GM21825 (cell line): ENCODE results near the gene NOS1AP.

ENCODE experiments used
- ATAC-seq: cut with Tn5 transposase; IDR thresholded peaks from one replicate; pipeline ENCODE4 v1.9.1; 2021; ENCODE audit warnings: mild to moderate bottlenecking, moderate library complexity; ENCODE audit not compliant: unreplicated experiment

The NOS1AP gene

GRCh38 chr1:162136760-162137159 lies 67.3 kb downstream of the NOS1AP start:
- no peak for ATAC-seq

GRCh38 chr1:162137179-162137960 lies 67.9 kb downstream of the NOS1AP start:
- ATAC-seq, result no peak

DNA sequence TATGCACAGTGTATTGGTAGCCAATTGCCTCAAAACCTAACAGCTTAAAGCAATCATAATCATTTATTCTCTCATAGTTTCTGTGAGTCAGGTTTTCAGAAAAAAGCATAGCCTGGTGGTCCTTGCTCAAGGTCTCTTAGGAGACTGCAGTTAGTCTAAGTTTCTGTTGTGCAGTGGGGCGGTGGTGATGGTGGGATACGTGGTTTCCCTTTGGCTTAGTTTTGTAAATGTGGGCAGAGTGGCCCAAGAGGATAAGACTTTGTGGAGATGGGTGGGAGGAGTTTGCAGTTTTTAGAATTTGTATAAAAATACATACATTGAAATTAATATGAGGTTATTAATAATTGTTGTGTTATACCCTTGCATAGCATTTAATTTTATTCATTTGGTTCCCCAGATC lies 68.6 kb downstream of the NOS1AP start:
- no peak for ATAC-seq

DNA sequence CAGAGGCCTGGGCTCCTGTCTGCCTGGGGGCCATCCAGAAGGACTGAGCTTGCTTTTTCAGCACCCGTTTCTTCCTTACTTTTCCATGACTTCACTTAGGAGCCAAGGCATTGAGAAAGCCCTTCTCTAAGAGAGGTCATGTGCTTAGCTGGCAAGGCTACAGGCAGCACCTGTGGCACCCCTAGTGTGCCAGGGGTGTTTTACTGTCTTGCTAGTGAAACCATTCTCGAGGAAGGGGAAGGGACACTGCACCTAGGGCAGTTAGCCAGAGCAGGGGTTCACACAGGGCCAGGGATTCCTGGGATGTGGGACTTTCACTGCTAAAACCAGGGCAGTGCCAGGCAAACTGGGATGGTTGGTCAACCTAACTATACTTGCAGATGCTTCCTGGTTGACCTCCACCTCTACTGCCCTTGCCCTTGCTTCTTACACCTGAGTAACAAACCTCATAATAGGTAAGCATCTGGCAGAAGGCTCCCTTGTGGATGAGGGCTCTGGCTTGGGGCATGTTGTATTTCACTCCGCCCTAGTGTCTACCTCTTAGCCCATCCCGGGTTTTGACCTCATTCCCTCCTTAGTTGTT lies 69.2 kb downstream of the NOS1AP start:
- ATAC-seq, result no peak

- no peak for ATAC-seq
Measured at GRCh38 chr1:162139211-162139610, 69.7 kb downstream of the NOS1AP start.

DNA sequence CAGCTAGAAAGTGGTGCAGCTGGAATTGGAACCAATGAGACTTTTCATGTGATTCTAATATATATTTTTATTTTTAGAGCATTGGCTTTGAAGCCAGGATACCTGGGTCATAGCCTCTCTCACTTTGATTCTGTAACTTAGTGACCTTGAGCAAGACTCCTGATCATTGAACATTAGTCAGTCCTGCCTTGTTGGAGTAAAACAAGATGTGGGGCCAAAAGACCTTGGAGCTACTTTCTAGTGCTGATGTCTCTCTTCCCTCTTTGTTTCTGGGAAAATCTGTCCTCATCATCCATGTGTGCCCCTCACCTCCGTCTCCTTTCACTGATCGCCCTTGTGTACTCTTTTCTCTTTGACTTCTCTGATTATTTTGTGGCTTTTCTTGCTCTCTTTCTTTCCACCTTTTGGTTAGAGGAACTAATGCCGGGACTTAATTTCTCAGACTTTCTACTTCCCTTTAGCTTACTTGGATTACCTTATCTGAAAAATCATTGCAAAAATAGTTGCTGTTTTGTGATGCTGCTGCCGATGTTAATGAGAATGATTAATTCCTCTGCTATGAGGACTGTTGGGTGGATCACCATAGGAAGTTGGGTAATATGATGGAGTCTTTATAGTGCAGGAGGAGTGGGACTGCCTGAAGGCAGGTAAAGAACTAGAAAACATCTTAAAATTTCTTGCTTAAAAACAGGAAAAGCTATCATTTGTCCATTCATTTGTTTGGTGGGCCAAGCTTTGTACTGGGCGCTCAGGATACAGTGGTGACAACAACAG lies 72.0 kb downstream of the NOS1AP start:
- ATAC-seq, result no peak

DNA sequence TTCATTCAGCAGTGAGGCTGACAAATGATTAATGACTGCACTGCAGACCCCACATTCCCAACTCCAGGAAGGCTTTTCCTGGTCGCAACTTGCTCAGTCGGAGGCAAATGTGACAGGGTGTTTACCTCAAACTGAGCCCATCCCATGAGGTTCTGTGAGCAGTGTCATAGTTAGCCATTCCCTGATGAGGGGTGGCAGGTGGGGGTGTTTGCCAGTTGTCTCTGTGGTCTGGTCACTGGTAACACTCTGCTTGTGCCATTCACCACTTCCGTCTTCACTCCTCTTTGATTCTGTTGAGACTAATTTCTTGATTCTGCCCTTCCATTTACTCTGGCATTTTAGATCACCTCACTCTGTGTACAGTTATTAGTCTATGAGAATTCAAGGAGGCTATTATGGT lies 73.5 kb downstream of the NOS1AP start:
- no peak for ATAC-seq

DNA sequence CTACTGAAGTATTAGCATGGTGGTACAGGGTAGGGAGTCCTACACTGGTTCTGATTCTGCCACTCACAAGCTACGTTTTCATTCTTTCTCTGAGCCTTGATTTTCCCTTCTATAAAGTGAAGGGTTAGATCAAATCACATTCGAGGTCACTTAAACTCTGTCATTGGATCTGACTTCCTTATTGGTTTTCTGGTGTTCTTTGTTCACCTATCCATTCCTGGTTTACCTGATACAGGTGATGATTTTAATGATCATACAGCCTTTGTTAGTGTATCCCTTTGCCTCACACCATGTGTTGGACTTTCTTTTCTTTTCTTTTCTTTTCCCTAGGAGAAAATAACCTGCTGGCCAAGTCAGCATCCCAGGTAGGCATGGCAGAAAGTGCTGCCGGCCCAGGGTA lies 74.8 kb downstream of the NOS1AP start:
- no peak for ATAC-seq

DNA sequence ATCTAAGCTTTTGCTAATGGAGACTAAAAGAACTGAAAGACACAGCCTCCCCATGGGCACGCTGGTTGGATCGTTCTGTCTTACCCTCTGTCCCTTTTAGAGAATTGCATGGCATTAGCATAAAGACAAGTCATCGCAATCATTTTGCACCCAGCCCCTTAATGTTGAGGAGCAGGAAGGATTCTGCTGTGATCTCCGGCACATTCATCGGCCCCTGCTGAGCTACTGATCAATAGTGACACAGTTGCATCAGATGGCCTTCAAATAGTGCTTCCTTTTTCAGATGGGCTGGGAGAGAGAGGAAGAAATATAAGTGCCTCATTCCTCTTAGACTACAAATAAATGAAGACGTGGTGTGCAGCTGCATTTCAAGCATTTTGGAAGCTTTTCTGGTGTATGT lies 75.4 kb downstream of the NOS1AP start:
- ATAC-seq, result no peak

DNA sequence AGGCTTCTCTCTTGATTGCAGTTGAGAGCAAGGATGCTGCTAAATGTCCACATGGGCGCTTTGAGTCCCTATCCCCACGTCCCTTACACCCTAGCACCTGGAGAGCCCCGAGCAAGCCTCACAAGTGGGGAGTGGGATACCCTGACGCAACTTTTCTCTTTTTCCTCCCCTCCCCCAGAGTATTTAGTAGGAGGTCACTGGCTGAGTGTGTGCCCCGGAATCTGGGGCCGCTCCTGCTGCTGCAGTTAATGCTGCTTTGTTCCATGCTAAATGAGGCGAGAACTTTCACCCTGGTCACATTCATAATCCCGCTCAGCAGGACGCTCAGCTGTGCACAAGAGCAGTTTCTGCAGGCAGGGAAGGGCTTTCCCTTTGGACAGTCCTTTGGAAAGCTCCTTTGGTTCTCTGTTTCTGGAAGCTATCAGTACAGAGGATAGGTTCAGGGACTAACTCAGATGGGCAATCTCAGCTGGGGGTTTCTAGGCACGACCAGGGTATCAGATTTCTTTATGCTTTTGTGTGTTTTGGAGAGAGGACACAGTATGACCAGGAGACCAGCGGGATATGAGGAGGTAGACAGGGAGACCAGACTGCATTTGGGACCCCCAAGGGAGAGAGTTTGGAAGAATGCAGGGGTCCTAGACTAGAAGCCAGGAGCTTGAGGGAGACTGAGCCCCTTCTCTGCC lies 75.9 kb downstream of the NOS1AP start:
- ATAC-seq, result no peak

GRCh38 chr1:162145966-162146696 lies 76.6 kb downstream of the NOS1AP start:
- ATAC-seq, result no peak

DNA sequence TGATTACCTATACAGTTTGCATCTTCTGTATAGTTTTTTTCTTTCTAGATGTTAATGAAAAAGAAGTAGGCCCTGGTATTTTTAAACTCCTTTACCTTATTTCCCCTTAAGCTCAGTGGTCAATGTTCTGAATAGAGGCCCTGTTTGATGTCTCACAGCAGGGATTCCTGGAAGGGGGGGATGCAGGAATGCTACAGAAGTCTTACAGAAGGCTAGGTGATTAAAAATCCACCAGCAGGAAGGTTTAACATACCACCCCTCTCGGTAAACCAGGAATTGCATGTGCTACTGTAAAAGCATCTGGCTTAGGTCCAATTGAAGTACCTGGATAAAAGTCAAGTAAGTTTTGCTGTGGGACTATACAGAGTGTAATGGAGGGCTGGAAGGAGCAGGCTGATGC lies 78.3 kb downstream of the NOS1AP start:
- ATAC-seq, result no peak

- no peak for ATAC-seq
Measured at GRCh38 chr1:162150112-162150511, 80.6 kb downstream of the NOS1AP start.

- ATAC-seq, result no peak
Measured at GRCh38 chr1:162151900-162152829, 82.7 kb downstream of the NOS1AP start.

DNA sequence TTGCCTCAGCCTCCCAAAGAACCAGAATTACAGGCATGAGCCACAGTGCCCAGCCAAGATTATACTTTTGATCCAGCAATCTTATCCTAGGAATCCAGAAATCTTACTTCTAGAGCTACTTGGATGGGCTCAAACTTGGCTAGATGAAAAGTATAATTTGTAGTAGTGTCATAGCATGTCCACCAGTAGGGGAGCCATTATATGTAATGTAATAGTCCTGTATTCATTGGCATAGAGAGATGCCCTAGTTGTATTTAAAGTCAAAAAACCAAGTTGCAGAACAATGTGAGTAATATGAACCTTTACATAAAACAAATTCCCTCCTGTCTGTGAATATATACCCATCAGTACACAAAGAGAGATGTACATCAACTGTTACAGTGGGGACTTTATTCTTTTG lies 83.9 kb downstream of the NOS1AP start:
- no peak for ATAC-seq

DNA sequence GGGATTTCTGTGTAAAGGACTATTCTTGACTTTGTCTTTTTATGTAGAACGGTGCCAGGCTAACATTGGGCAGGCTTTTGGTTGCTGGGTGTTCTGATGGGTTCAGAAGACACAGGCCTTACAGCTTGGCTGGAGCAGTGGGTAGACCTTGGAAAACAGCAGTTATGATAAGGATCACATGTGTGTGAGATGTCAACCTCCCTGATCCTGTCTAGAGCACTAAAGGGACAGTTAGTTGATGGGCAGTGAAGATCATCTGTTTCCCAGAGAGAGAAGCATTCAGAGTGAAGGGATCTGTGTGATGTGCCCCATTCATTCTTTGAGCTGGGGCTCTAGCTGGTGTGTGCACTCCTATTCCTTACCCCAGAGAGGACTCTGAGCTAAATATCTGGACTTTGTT lies 88.0 kb downstream of the NOS1AP start:
- ATAC-seq, result no peak

GRCh38 chr1:162158624-162159271 lies 89.3 kb downstream of the NOS1AP start:
- no peak for ATAC-seq

DNA sequence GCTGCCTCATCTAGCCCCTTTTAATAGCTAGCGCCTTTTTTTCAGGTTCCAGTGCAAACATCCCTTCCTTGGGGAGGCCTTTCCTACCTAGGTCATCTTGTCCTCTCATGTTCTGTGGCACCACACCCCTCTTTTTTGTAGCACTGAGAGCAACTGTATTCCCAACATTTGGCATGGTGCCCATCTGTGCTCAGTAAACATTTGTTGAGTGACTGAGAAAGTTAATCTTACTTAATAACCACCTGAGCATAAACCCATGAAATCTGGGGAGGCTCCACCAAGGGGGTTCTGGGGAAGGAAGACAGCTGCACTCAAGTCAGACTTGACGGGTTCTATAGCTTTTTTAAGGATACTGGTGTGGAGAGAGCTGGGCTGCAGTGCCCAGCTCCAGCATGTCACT lies 90.0 kb downstream of the NOS1AP start:
- ATAC-seq, result no peak

GRCh38 chr1:162161916-162162550 lies 92.5 kb downstream of the NOS1AP start:
- ATAC-seq, result no peak
